Fibroblast of skin of left biceps (primary cell): ENCODE results near the gene SLC2A10.

Experiments used
- DNase-seq, 2 experiments: peaks; one replicate each; pipeline ENCODE4 v3.0.0-alpha.2; 2013; ENCODE audit warnings: low read depth in 2 of 2

Gene SLC2A10

GRCh38 chr20:46682063-46682821, 27.2 kb upstream of the SLC2A10 start:
- DNase-seq: no peak

- no peak for DNase-seq
These were observed 26.3 kb upstream of the SLC2A10 start for GRCh38 chr20:46683011-46683667.

GRCh38 chr20:46683668-46683938, 25.8 kb upstream of the SLC2A10 start:
- DNase-seq: no peak

GRCh38 chr20:46683939-46684750, 25.3 kb upstream of the SLC2A10 start:
- peak; percentile 51 to 56 for DNase-seq

GRCh38 chr20:46688151-46689081, 21.0 kb upstream of the SLC2A10 start:
- no peak for DNase-seq

- DNase-seq: peak; percentile 99
These were observed 20.2 kb upstream of the SLC2A10 start, which contains the start of gene TP53RK for GRCh38 chr20:46689082-46689753. Gene TP53RK (minus strand): TSS chr20:46689444. CDS start chr20:46689414, 30 bp downstream.

GRCh38 chr20:46689754-46690085, 19.7 kb upstream of the SLC2A10 start:
- no peak for DNase-seq

GRCh38 chr20:46690219-46691106, 19.0 kb upstream of the SLC2A10 start:
- DNase-seq: no peak

GRCh38 chr20:46691196-46691595, 18.3 kb upstream of the SLC2A10 start:
- DNase-seq: no peak

GRCh38 chr20:46694484-46694883, 15.0 kb upstream of the SLC2A10 start:
- peak in 1 of 2 experiments; percentile 23 for DNase-seq

GRCh38 chr20:46695892-46696291, 13.6 kb upstream of the SLC2A10 start:
- peak in 1 of 2 experiments; percentile 24 for DNase-seq

GRCh38 chr20:46696791-46697279, 12.6 kb upstream of the SLC2A10 start:
- DNase-seq: no peak

- DNase-seq: no peak
These were observed 10.7 kb upstream of the SLC2A10 start for GRCh38 chr20:46698788-46699187.

- no peak for DNase-seq
These were observed 9.6 kb upstream of the SLC2A10 start for GRCh38 chr20:46699651-46700359.

- DNase-seq: no peak
These were observed 9.0 kb upstream of the SLC2A10 start for GRCh38 chr20:46700481-46700880.

GRCh38 chr20:46701057-46701456, 8.4 kb upstream of the SLC2A10 start:
- DNase-seq: no peak

- DNase-seq: no peak
These were observed 7.9 kb upstream of the SLC2A10 start for GRCh38 chr20:46701556-46701955.

- DNase-seq: no peak
These were observed 7.5 kb upstream of the SLC2A10 start for GRCh38 chr20:46701986-46702385.
